Urothelium cell line (cell line): ENCODE data around the gene SLC28A2.
A peak's percentile ranks its signal among the peaks of the same experiment; 100 is the strongest.

ENCODE experiments used
- DNase-seq: peaks from one replicate; pipeline ENCODE4 v3.0.0; 2011; ENCODE audit warnings: low spot score, mixed read lengths
- FAIRE-seq: peaks from 2 replicates; lab custom pipeline; 2011; peaks lifted over from hg19 to GRCh38; lab: Jason Lieb, UNC

Gene SLC28A2

DNA sequence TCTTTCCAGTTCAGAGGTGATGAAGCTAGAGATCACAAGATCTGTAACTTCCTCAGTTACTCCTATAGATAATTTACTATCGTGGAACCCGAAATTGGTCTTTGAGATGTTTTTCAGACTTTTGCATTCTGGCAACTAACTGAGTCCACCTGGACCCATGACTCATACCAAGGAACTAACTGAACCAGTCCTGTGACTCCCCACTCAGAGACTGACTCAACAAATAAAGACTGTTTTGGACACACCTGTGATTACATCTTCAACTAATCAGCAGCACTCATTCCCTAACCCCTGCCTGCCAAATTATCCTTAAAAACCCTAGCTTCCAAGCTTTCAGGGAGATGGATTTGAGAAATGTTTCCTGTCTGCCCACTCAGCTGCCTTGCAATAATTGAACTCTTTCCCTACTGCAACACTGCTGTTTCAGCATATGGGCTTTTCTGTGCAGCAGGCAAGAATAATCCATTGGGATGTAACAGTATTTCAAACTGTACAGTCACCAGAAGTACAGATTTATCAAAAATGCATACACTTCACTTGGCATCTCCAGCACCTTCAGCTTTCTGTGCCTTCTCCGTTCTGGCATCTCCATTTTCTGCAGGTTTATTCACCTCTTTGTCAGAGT lies 68.7 kb downstream of the SLC28A2 start:
- DNase-seq (peak; percentile 23), FAIRE-seq (no peak)

GRCh38 chr15:45326280-45326679 lies 74.2 kb downstream of the SLC28A2 start:
- no peak for DNase-seq

GRCh38 chr15:45326741-45327140 lies 74.7 kb downstream of the SLC28A2 start:
- no peak for DNase-seq

More at GRCh38 chr15:45326280-45326679, 74.2 kb downstream of the SLC28A2 start:
- no peak for FAIRE-seq

More at GRCh38 chr15:45326741-45327140, 74.7 kb downstream of the SLC28A2 start:
- FAIRE-seq, result no peak
